Amygdala (tissue), 56 donors: Measurements from ENCODE around the gene DZIP3.
"Not testable (repeated sequence)": the region's sequence is repeated elsewhere in the genome, so short reads cannot be mapped to it uniquely, and the experiment has no call there.

Source experiments
- DNase-seq, 56 donors: peaks; one replicate each; lab custom pipeline; 2025; lab: John Stamatoyannopoulos, UW

DZIP3 gene

DNA sequence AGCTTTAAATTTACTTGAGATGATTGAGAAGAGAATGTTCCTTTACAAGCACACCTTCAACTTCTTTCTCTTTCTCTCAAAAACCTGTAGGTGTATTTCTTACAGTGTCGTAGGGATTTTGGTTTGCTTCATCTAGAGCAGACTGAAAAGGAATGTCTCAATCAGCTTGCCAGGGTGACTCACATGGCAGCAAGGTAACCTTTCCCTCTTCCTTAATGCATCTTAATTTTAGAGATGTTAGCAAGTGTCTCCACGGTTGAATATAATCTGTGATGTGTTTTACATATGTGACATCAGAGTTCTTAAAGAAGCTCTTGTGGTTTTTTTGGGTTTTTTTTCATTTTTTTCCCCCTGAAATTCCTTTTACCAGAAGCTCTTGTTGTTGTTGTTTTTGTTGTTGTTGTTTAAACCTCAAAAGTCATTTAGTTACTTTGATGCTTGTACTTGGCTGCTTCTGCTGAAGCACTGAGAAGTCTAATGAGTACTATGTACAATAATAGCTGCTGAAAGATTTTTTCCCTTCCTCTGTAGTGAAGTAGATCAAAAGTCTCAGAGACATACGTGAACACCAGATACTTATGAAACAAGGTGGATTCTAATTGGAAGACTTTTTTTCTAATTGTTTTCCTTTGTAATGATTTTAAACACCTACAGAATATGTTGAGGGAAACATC lies 84.6 kb downstream of the DZIP3 start:
- DNase-seq = no peak

DNA sequence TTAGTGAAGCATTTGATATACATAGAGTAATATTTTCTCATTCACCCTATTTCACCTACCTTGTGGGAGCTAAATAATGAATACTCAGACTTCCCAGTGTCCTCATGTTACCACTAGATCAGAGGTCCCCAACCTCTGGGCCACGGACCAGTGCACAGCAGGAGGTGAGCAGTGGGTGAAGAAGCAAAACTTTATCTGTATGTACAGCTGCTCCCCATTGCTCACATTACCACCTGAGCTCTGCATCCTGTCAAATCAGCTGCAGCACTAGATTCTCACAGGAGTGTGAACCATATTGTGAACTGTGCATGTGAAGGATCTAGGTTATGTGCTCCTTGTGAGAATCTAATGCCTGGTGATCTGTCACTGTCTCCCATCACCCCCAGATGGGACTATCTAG lies 88.3 kb downstream of the DZIP3 start:
- no peak for DNase-seq

DNA sequence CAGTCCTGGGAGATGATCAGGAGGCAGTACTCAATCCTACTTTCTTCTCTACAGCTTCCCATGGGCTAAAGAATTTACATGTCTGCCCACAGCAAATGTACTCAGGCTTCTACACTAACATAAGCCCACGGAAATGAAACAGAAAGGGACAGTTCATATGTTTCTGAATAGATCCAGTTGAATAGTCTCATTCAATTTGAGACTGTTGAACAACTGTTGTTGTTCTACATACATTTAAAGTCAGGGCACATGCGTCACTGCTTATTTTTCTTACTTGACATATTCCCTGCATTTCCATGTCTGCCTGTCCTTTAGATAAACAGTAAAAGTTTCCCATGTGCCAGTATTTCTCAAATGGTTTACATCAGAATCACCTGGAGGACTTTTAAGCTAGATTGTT lies 102.8 kb downstream of the DZIP3 start:
- not testable (repeated sequence) for DNase-seq

DNA sequence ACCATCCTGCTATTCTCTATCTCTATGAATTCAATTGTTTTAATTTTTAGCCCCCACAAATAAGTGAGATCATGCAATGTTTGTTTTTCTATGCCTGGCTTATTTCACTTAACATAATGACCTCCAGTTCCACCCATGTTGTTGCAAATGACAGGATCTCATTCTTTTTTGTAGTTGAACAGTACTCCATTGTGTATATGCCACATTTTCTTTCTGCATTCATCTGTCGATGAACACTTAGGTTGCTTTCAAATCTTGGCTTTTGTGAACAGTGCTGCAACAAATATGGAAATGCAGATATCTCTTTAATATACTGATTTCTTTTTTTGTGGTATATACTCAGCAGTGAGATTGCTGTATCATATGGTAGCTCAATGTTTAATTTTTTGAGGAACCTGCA lies 108.9 kb downstream of the DZIP3 start:
- DNase-seq = no peak

DNA sequence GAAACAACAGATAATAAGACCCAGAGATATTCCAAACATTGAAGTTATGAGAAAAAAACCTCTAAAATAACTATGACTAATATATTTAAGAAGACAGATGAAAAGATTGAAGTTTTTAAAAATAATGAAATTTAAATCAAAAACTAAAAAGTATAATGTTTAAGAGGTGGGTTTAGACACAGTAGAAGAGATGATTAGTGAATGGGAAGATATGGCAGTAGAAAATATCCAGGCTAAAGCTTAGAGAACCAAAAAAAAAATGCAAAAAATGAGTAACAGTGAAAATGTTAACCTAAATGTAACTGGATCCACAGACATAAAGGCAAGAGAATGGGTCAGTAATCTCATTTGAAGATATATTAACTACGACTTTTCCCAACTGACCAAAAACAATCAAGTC lies 115.5 kb downstream of the DZIP3 start:
- DNase-seq = no peak

DNA sequence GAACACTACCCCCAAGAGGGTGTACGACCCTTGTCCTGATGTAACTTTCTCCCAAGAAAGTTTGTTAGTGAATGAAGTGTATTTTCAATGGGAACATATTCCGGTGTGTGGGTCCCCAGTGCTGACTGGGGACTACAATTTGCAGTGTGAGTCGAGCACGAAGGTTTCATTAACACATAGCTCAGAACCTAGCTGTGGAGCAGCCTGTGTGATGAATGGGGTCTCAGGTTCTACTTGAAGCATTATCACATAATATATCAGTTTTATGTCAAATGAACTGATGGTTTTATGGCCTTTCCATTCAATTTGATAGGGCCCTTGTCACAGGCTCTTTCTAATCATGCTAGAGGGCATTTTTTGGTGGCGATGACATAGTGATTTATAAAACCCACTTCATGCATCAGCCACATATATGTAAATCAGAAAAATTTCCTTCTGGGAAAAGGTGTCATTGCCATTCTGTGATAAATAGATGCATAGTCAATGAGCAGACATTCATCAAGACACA lies 123.5 kb downstream of the DZIP3 start:
- no peak for DNase-seq

DNA sequence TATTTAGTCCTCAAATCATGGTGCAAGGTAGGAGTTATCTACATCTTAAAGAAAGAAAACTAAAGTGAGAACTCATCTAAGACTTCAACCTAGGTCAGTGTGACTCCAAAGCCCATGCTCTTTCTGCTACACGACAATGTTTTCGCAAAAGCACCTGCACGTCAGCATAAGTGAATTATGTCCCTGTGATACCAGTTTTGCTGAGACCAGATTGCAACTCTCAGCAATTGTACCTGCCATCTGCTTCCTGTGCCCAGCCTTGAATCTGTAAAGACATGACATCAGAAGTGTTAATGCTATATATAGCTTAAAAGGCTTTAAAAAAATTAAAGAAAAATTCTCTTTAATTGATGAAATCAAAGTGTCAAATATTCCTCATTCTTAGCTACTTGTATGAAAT lies 124.3 kb downstream of the DZIP3 start:
- DNase-seq = peak in 5 of 56 donors; percentile 1 to 18 (median 2)

DNA sequence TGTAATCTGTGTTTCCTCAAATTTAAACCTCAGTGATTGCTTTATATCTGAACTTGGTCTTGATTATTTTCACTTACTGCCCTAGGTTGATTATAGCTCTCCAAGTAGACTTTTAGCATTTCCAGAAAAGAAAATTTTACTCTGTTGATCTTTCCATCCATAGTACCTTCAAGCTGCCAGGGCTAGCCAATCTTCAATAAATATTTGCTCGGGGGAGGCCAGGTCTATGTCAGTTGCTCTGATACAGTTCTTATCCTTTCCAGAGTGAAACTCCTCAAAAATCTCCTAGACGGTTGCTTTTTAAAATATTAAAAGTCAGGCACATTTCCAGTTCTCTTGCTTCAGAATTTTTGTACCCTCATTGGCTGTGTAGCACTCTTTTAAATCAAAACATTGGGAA lies 128.9 kb downstream of the DZIP3 start:
- DNase-seq = no peak

DNA sequence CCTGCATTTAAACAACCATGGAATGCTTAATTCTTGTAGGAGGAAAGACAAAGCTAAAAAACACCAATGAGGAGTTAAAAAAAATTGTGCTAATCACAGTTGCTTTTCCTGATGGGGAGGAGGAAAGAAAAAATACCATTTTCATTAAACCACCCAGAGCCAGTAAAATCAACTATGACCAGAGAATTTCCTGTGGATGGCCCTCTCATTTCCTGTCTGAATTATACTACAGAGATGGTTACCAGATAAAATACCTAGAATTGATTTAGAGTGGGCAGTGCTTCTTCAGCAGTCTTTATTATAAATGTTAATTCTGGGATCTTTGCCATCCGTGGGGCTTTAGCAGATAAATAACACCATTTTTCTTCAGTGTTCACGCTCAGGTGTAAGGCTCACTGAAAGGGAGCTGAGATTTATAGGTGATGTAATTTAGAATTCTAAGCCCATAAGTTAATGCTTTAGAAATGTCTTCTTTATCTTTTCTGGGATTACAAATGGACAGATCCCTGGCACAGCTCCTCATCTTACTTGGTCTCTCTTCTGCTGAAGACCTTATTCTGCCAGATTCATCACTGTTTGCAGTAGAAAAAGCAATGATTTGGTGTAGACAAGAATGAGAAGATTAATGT lies 129.8 kb downstream of the DZIP3 start:
- no peak for DNase-seq

DNA sequence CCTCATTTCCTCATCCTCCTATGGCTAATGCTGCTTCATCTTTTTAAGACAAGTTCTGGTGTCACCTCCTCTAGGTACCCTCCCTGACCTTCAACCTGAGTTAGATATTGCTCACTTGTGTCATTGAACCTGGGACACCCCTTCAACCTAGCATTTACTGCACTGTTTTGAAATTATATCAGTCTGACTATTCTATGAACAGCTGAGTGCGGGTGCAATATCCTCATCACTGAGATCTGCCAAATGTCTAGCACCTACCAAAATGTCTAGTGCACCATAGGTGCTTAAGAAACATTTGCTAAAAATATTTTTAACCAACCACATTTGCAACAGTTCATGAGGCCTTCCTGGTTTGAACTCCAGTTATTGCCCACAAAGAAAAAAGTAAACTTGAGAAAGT lies 133.2 kb downstream of the DZIP3 start:
- no peak for DNase-seq

DNA sequence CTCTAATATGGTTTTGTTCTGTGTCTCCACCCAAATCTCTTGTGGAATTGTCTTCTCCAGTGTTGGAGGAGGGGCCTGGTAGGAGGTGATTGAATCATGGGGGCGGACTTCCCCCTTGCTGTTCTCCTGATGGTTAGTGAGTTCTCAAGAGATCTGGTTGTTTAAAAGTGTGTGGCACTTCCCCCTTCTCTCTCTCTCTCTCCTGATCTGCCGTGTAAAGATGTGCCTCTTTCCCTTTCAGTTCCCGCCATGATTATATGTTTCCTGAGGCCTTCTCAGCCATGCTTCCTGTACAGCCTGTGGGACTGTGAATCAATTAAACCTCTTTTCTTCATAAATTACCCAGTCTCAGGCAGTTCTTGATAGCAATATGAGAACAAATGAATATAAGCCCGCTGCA lies 134.6 kb downstream of the DZIP3 start:
- DNase-seq = no peak

DNA sequence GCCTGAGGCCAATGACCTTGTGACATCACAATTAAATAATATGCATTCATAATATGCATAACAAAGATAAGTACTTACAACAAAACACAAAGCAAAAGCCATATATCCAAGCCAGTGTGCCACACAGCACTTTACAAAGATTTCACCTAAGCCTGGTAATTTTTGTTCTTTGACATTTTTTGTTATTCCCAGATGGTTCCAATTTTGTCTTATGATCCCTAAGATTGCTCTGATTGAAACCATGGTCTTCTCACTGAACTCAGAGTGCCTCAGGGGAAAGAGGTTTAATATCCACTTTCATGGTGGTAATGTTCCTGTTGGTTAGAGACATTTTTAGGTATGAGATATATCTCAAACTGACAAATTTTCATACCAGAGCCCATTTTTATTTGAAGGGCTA lies 138.6 kb downstream of the DZIP3 start:
- no peak for DNase-seq

DNA sequence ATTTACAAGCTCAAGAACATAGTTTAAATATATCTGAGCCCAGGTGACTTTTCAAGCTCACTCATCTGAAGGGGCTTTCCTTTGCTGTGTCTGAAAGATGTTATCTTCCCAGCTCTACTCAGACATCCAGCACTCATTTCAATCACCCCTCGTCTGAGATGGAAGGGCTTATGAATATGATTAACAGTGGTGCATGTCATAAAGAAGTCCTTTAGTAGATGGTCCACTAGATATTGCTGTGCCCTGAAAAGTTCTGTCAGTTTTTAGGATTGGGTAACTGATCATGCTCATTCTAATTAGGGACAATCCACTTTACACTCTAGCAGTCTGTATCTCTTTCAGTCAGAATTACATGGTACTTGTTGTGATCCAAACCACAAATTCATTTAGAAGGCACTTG lies 139.4 kb downstream of the DZIP3 start:
- no peak for DNase-seq

DNA sequence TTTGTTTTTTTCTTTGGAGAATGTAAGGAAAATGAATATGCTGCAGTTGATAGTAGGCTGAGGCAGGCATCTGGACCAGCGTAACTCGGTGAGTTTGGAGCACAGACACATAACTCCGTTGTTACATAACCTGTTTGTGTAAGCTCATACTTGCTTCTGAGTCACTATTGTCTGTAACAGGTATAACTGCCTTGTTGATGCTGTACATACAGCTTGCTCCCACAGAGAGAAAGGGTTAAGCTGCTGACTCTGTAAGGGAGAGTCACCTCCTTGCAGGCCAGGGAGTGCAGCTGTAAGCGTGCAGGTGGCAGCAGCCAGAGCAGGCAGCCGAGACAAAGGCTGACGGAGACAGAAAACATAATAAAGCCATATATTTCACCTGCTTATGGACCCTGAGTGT lies 147.3 kb downstream of the DZIP3 start:
- no peak for DNase-seq

DNA sequence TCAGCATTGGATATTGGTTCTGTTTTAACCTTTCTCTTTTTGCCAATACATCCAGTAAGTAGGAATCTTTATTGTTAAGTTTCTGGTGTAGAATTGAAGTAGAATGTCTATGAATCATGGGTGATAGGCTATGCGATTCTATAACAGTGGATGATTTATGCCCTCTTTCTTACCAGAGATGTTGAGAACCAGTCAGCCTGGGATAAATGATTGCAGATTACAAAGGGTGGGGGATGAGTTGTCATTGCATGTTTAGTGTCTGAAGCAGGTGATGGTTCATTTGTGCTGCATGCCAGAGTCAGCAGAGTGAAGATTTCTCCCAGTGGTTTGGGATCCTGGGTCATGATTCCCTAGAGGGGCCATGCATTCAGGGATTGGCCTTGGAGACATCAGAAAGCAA lies 153.4 kb downstream of the DZIP3 start:
- DNase-seq = no peak
